Loucy (cell line): ENCODE results near the gene THSD1.

ENCODE experiments used
- EZH2phosphoT487 ChIP-seq: fragments of 200-600 bp; IDR thresholded peaks from 2 replicates; pipeline ENCODE4 v1.6.1; 2018; ENCODE audit warnings: antibody characterized with exemption, mild to moderate bottlenecking, moderate library complexity, borderline replicate concordance
- TF ChIP-seq, protein P1 (sequence below): fragments of 200-600 bp; sonication (generic); conservative IDR thresholded peaks from 2 replicates; pipeline ENCODE4 v1.5.1; 2014; ENCODE audit warnings: mild to moderate bottlenecking, antibody characterized with exemption, low read length

- TF ChIP-seq, protein P1, sequence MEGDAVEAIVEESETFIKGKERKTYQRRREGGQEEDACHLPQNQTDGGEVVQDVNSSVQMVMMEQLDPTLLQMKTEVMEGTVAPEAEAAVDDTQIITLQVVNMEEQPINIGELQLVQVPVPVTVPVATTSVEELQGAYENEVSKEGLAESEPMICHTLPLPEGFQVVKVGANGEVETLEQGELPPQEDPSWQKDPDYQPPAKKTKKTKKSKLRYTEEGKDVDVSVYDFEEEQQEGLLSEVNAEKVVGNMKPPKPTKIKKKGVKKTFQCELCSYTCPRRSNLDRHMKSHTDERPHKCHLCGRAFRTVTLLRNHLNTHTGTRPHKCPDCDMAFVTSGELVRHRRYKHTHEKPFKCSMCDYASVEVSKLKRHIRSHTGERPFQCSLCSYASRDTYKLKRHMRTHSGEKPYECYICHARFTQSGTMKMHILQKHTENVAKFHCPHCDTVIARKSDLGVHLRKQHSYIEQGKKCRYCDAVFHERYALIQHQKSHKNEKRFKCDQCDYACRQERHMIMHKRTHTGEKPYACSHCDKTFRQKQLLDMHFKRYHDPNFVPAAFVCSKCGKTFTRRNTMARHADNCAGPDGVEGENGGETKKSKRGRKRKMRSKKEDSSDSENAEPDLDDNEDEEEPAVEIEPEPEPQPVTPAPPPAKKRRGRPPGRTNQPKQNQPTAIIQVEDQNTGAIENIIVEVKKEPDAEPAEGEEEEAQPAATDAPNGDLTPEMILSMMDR, result no peak
- no peak for TF ChIP-seq EZH2phosphoT487
Measured at GRCh38 chr13:52387721-52388120, 18.3 kb downstream of the THSD1 start.
